ENCODE data around the gene TMEM63C. TPM values are rescaled to one million over a fixed set of nuclear protein-coding genes. Genes with fewer than 3 reads are reported as not detected.

The TMEM63C gene
- total RNA-seq, 1 experiment from 2014 or later = 0.13 TPM

DNA sequence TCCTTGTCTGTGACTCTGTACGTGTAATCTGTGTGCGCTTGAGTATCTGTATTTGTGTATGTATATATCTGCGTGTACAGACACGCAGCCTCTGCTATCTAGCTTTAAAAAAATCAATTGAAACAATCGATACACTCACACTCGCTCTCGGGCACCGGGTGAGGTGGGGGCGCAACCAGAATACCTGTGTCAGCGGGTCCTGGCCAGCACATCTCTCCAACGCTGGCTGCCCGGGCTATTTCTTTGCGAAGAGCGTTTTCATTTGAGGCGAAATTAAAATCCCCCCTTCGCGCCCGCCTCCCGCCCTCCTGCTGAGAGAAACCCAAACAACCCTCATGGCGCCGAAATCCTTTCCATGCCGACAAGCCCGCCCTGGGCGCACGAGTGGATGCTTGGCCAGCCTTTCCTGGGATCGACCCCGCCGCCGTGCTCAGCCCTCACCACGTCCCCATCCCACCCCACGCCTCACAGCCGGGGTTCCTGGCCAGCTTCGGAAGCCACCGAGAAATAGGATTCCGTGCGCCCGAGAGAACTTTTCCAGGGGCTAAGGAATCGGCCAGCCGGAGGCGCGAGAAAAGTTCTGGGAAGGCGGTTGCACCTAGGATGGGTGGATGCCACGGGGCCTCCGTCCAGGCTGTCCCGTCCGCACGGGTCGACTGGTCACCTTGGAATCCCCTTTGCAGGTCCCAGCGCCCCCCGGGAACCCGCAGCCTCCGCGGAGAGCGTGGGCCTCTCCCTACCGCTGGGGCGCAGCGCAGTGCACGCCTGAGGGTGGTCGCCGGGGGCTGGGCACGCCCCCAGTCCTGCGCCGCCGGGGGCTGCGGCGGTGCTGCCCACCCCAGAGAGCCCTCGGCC, 41.0 kb upstream of the TMEM63C start:
- no peaks in the 10 kb centered on the region for H3K9me3 ChIP-seq (ENCODE audit: low read depth, low read length, poor library complexity, severe bottlenecking)
- intact Hi-C loops (cut with micrococcal nuclease; ENCODE audit: unreplicated experiment) = no loop called here
- peaks cover 53% of the 10 kb centered on the region for H3K27me3 ChIP-seq (replicated peaks; ENCODE audit: insufficient read depth, low read depth, low read length, poor library complexity)
- peaks cover 6% of the 10 kb centered on the region for H3K4me1 ChIP-seq (ENCODE audit: insufficient read depth, low read length, poor library complexity, severe bottlenecking)
- no TSS peak for BruUV-seq (replicated peaks)
- no peak overlapping the region for H3K27ac ChIP-seq (ENCODE audit: low read depth, low read length, poor library complexity, severe bottlenecking)
- H3K36me3 ChIP-seq (ENCODE audit: insufficient read depth, low read length, poor library complexity, severe bottlenecking) = no peaks in the 10 kb centered on the region
- peak overlapping the region; percentile 42 for H3K4me3 ChIP-seq (ENCODE audit: low read depth, low read length, poor library complexity, severe bottlenecking)
- ChIA-PET POLR2A (ENCODE audit: low non-redundant PET) (no interaction called here), CTCF (interaction anchor here (1.0 to 1.5 kb wide), 5 partner anchors 9 to 175 kb away, joined by 3 to 11 read pairs (median 4); no protein-coding TSS in a partner anchor)
- peak; percentile 50 for DNase-seq (ENCODE audit: low spot score)
- TF ChIP-seq EZH2 (IDR thresholded peaks at IDR 0.05; ENCODE audit: borderline replicate concordance, low read depth, low read length, poor library complexity, severe bottlenecking) (no peak), CTCF (conservative IDR thresholded peaks at IDR 0.05; ENCODE audit: low read depth, low read length) (no peak)

DNA sequence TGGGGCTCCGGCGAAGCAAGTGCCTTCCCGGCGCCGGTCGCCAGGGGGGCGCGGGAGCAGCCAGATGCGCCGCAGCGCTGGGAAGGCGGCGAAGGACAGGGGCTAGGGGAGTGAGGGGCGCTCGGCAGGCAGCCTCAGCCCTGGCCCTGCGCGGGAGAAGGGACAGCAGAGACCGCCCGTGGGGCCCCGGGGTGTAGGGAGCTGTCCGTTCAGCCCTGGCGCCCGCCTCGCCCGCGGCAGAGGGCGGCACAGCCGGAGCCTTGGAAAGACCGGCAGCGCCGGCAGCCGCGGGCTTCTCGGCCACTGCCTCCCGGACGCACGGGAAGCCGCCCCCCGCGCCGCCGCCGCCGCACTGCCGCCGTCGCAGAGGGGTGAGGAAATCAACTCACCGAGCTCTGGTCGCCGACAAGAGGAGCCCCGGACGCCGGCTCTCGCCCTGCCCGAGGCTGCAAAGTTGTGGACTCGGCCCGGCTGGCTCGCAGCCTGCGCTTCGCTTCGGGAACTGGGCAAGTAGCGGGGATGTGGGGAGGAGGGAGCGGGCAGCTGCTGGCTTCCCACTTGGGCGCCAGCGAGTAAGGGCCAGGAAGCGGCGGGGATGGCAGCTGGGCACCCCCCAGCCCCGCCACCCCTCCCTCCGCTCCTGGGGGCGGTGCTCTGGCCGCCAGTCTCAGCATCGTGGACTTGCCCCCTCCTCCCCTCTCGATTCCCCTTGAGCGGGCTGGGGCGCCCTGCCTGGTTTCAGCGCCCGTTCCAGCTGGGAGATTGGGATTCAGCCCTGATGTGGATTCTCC, 40.2 kb upstream of the TMEM63C start, which contains the start of gene ZDHHC22:
TSS of gene ZDHHC22 (minus strand) at position 578 of the 791 bp plus-strand sequence. CDS start 2,053 bp downstream, outside the sequence.
- CTCF ChIA-PET = interaction anchor here (2.2 kb wide), 1 partner anchor 10 kb away, joined by 13 read pairs; no protein-coding TSS in a partner anchor
- POLR2A ChIA-PET (ENCODE audit: low non-redundant PET) = no interaction called here
- no peak within 1 kb of the TSS for H3K27ac ChIP-seq (ENCODE audit: low read depth, low read length, poor library complexity, severe bottlenecking)
- H3K9me3 ChIP-seq (ENCODE audit: low read depth, low read length, poor library complexity, severe bottlenecking) = no peaks in the 10 kb centered on the region
- H3K36me3 ChIP-seq (ENCODE audit: insufficient read depth, low read length, poor library complexity, severe bottlenecking) = no peaks in the 10 kb centered on the region
- no TSS peak for BruUV-seq (replicated peaks)
- peaks cover 57% of the 10 kb centered on the region for H3K27me3 ChIP-seq (replicated peaks; ENCODE audit: insufficient read depth, low read depth, low read length, poor library complexity)
- peak within 1 kb of the TSS; percentile 42 for H3K4me3 ChIP-seq (ENCODE audit: low read depth, low read length, poor library complexity, severe bottlenecking)
- intact Hi-C loops (cut with micrococcal nuclease; ENCODE audit: unreplicated experiment) = no loop called here
- peaks cover 6% of the 10 kb centered on the region for H3K4me1 ChIP-seq (ENCODE audit: insufficient read depth, low read length, poor library complexity, severe bottlenecking)
- peak; percentile 54 for DNase-seq (ENCODE audit: low spot score)
- TF ChIP-seq EZH2 (IDR thresholded peaks at IDR 0.05; ENCODE audit: borderline replicate concordance, low read depth, low read length, poor library complexity, severe bottlenecking) (no peak), CTCF (conservative IDR thresholded peaks at IDR 0.05; ENCODE audit: low read depth, low read length) (peak; percentile 36; the same call in 1 of the 2 replicates)

DNA sequence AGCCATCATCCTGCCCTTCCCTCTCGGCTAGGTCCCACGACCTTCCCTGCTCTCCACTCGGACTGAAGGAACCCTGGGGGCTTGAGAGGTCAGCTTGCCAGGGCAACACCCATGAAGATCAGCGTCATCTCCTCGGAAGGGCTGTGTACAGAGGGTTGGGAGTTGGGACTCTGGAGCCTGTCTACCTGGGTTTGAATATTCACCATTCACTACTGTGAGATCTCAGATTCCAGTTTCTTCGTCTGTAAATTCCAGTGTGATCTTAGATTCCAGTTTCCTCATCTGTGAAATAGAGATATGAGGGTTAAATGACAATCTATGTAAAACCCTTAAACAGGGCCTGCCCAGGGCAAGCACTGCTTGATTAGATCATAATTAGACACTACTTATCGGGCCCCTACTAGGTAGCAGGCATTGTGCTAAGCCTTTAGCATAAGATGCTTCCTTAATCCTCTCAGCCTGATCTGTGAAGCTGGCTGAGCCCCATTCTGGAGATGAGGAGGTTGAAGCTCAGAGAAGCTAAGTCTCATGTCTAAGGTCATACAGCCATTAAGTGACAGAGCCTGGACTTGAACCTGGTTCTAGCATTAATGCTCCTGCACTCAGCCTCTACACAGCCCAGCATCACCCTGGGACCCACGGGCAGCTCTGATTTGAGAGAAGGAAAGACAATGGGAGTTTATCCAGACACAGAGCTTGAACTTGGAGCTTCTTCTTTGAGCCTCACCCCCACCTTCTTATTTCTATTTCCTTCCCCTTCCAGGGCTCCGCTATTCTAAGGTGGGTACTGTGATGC, 39.4 kb upstream of the TMEM63C start:
- Histone ChIP-seq H3K4me3 (ENCODE audit: low read depth, low read length, poor library complexity, severe bottlenecking) (no peak overlapping the region), H3K27me3 (replicated peaks; ENCODE audit: insufficient read depth, low read depth, low read length, poor library complexity) (peaks cover 60% of the 10 kb centered on the region), H3K4me1 (ENCODE audit: insufficient read depth, low read length, poor library complexity, severe bottlenecking) (peaks cover 6% of the 10 kb centered on the region), H3K27ac (ENCODE audit: low read depth, low read length, poor library complexity, severe bottlenecking) (no peak overlapping the region), H3K36me3 (ENCODE audit: insufficient read depth, low read length, poor library complexity, severe bottlenecking) (no peaks in the 10 kb centered on the region), H3K9me3 (ENCODE audit: low read depth, low read length, poor library complexity, severe bottlenecking) (no peaks in the 10 kb centered on the region)
- CTCF ChIA-PET = interaction anchor here (1.0 to 2.2 kb wide), 2 partner anchors 9 to 174 kb away, joined by 5 to 13 read pairs; no protein-coding TSS in a partner anchor
- POLR2A ChIA-PET (ENCODE audit: low non-redundant PET) = no interaction called here
- intact Hi-C loops (cut with micrococcal nuclease; ENCODE audit: unreplicated experiment) = no loop called here
- no TSS peak for BruUV-seq (replicated peaks)
- TF ChIP-seq CTCF (conservative IDR thresholded peaks at IDR 0.05; ENCODE audit: low read depth, low read length) (no peak), EZH2 (IDR thresholded peaks at IDR 0.05; ENCODE audit: borderline replicate concordance, low read depth, low read length, poor library complexity, severe bottlenecking) (no peak)
- DNase-seq (ENCODE audit: low spot score) = no peak

Measured in A673 (cell line).